Stomach smooth muscle (tissue), 2 donors: ENCODE measurements around the gene TEP1.
"Not testable (repeated sequence)": the region's sequence is repeated elsewhere in the genome, so short reads cannot be mapped to it uniquely, and the experiment has no call there.

Experiments
- H3K27ac ChIP-seq: one replicate; pipeline ENCODE4 v1.7.0; 2013; ENCODE audit warnings: mild to moderate bottlenecking, low read length, inconsistent platforms
- H3K27me3 ChIP-seq, 2 donors: one replicate each; pipeline ENCODE4 v1.7.0; 2013; ENCODE audit warnings: low read length in 2 of 2; ENCODE audit not compliant: insufficient read depth in 2 of 2, control insufficient read depth in 1 of 2
- H3K36me3 ChIP-seq, 2 donors: one replicate each; pipeline ENCODE4 v1.7.0; 2013; ENCODE audit warnings: low read length in 2 of 2; ENCODE audit not compliant: control insufficient read depth in 2 of 2, insufficient read depth in 2 of 2
- H3K4me1 ChIP-seq: one replicate; pipeline ENCODE4 v1.7.0; 2013; ENCODE audit warnings: low read length; ENCODE audit not compliant: control insufficient read depth, insufficient read depth
- H3K4me3 ChIP-seq, 2 donors: one replicate each; pipeline ENCODE4 v1.7.0; 2013; ENCODE audit warnings: low read length in 2 of 2
- H3K9ac ChIP-seq, 2 donors: one replicate each; pipeline ENCODE4 v1.7.0; 2013; ENCODE audit warnings: low read length in 2 of 2, mild to moderate bottlenecking in 1 of 2
- H3K9me3 ChIP-seq, 2 donors: one replicate each; pipeline ENCODE4 v1.7.0; 2013; ENCODE audit warnings: low read length in 2 of 2; ENCODE audit not compliant: control insufficient read depth in 2 of 2
- donor health status: healthy.
- donor health status: Pancreatic carcinoma.

Gene TEP1

DNA sequence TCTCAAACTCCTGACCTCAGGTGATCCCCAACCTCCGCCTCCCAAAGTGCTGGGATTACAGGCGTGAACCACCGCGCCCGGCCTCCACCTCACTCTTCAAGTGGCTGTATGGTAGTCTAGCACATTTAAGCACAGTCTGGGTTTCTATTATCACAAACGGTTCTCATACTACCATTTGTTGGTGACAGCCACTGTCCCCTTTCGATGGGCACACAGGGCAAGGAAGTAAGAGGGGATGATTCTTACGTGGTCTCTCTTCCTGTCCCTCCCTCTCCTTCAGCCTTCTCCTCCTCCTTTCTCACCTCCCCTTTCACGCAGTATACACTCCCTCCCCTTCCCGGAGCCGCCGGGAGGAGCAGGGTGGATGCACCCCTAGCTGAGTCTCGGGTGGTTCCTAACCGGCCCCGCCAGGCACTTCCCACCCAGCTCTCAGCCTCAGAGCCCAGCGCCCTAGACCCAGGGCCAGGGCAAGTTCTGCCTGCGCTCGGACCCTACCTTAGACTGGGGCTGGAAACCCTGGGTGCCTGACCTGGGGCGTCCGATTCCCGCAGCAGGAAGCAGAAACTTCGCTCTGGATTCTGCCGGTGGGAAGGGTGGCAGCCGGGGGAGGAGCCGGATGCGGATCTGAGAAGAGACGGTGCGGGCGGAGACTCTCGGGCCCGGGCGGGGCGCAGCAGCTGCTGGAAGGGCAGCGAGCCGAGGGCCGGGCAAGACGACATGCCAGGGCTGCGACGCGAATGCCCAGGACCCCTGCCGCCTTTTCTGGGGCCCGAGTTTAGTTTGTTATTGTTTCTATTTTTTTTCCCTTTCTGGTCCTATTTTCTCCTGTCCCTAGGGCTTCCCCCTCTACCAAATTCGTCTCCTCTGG lies at the start of gene TEP1:
TSS of gene TEP1 (minus strand) at position 626 of the 868 bp plus-strand sequence. CDS start 5,062 bp downstream, outside the sequence.
- peak within 1 kb of the TSS; percentile 85 to 97 for H3K9ac ChIP-seq
- peak within 1 kb of the TSS; percentile 82 to 96 for H3K4me3 ChIP-seq
- H3K36me3 ChIP-seq: peaks cover 2 to 3% of the 10 kb centered on the region in 2 donors
- peaks cover 15% of the 10 kb centered on the region for H3K4me1 ChIP-seq
- peak within 1 kb of the TSS; percentile 96 for H3K27ac ChIP-seq
- H3K9me3 ChIP-seq: no peaks in the 10 kb centered on the region
- H3K27me3 ChIP-seq: no peaks in the 10 kb centered on the region

GRCh38 chr14:20461225-20462141 lies 48.2 kb upstream of the TEP1 start, which contains the start of gene PIP4P1:
PIP4P1 (minus strand) TSS chr14:20461434; CDS start chr14:20461325, 109 bp downstream.
- Histone ChIP-seq H3K4me1 (peaks cover 28% of the 10 kb centered on the region), H3K9me3 (no peaks in the 10 kb centered on the region), H3K27me3 (no peaks in the 10 kb centered on the region)

DNA sequence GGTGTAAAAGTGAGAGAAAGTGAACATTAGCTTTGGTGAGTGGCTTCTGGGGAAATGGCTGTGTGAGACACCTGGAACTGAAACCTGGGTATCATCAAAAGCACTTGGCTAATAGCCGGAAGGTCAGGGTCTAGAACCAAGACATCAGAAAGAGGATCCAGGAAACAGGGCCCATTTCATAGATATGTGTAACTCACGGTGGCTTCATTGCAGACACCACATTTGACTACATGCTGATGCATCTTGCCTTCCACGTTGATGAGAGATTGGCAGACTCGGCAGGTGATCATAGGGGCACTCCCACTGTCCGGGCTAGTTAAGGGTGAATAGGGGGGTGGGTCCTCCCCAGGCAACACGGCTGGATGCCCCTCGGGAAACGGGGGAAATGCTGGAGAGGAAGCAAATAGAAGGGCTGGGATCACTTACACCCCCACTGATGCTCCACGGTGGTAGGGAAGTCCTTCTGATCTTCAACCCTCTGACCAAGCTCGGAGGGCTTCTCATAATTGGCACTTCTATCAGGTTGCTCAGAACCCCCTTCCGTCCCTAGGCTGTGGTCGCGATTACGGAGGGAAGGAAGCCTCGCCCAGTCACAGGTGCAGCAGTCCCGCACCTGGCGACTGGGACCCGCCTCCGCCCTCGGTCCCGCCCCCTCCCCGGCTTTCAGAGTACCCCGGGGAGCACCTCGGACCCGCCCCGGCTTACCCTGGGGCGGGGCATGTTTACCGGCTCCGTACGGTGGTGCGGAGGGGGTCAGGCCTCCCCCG lies 47.3 kb upstream of the TEP1 start:
- H3K9me3 ChIP-seq: no peaks in the 10 kb centered on the region

More at GRCh38 chr14:20461225-20462141, 48.2 kb upstream of the TEP1 start, which contains the start of gene PIP4P1:
- peak within 1 kb of the TSS; percentile 86 to 90 for H3K9ac ChIP-seq
- peaks cover 26 to 27% of the 10 kb centered on the region in 2 donors for H3K36me3 ChIP-seq
- H3K4me3 ChIP-seq: peak within 1 kb of the TSS; percentile 91 to 94
- peak within 1 kb of the TSS; percentile 90 for H3K27ac ChIP-seq

GRCh38 chr14:20458031-20458789 lies 44.9 kb upstream of the TEP1 start:
- Histone ChIP-seq H3K9me3 (no peaks in the 10 kb centered on the region), H3K27ac (no peak overlapping the region), H3K4me1 (peaks cover 46% of the 10 kb centered on the region), H3K36me3 (peaks cover 26 to 27% of the 10 kb centered on the region in 2 donors), H3K4me3 (no peak overlapping the region), H3K27me3 (no peaks in the 10 kb centered on the region), H3K9ac (no peak overlapping the region)

More for the DNA sequence above, 47.3 kb upstream of the TEP1 start:
- Histone ChIP-seq H3K27me3 (no peaks in the 10 kb centered on the region), H3K9ac (peak overlapping the region; percentile 86 to 90), H3K4me1 (peaks cover 33% of the 10 kb centered on the region), H3K36me3 (peaks cover 26 to 27% of the 10 kb centered on the region in 2 donors), H3K4me3 (peak overlapping the region; percentile 91 to 94), H3K27ac (peak overlapping the region; percentile 90)

DNA sequence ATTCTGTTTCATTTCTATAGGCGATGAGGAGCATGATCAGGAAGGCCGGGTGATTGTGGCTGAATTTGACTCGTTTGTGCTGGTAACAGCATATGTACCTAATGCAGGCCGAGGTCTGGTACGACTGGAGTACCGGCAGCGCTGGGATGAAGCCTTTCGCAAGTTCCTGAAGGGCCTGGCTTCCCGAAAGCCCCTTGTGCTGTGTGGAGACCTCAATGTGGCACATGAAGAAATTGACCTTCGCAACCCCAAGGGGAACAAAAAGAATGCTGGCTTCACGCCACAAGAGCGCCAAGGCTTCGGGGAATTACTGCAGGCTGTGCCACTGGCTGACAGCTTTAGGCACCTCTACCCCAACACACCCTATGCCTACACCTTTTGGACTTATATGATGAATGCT lies 43.7 kb upstream of the TEP1 start:
- no peak overlapping the region for H3K4me3 ChIP-seq
- no peaks in the 10 kb centered on the region for H3K9me3 ChIP-seq
- peaks cover 30 to 31% of the 10 kb centered on the region in 2 donors for H3K36me3 ChIP-seq
- peaks cover 45% of the 10 kb centered on the region for H3K4me1 ChIP-seq
- no peak overlapping the region for H3K27ac ChIP-seq
- H3K27me3 ChIP-seq: no peaks in the 10 kb centered on the region
- no peak overlapping the region for H3K9ac ChIP-seq

DNA sequence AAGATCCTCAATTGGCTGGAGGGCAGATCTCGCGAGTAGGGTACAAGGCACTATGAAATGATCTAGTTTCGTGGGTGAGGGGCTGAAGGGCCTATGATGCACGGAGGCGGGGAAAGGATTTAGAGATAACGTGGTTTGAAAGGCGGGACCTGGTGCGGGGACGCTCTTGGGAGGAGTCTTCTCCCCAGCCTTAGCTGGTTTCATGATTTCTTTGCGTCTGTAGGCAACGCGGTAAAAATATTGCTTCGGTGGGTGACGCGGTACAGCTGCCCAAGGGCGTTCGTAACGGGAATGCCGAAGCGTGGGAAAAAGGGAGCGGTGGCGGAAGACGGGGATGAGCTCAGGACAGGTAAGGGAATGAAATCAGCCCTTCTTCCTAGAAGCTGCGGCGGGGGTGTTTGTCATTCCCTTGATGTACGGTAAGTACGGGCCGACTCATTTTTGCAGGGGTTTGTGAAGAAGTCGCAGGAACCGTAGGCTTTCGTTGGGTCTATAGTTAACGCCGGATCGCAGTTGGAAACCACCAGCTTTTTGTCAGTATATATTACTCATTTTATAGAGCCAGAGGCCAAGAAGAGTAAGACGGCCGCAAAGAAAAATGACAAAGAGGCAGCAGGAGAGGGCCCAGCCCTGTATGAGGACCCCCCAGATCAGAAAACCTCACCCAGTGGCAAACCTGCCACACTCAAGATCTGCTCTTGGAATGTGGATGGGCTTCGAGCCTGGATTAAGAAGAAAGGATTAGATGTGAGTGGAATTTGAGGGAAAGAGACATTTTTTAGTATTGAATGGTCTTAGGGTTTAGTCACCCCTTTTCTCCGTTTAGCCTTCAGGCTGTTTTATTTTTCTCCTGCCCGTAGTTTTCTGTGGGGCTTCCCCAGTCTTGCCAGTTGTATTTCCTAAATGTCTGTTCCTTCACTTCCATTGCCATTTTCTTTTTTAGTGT lies 42.3 kb upstream of the TEP1 start:
- no peaks in the 10 kb centered on the region for H3K9me3 ChIP-seq
- H3K9ac ChIP-seq: peak overlapping the region; percentile 95 to 97
- peak overlapping the region; percentile 94 for H3K27ac ChIP-seq
- peak overlapping the region; percentile 97 to 98 for H3K4me3 ChIP-seq
- H3K36me3 ChIP-seq: peaks cover 33 to 34% of the 10 kb centered on the region in 2 donors
- H3K27me3 ChIP-seq: no peaks in the 10 kb centered on the region
- peaks cover 39% of the 10 kb centered on the region for H3K4me1 ChIP-seq

DNA sequence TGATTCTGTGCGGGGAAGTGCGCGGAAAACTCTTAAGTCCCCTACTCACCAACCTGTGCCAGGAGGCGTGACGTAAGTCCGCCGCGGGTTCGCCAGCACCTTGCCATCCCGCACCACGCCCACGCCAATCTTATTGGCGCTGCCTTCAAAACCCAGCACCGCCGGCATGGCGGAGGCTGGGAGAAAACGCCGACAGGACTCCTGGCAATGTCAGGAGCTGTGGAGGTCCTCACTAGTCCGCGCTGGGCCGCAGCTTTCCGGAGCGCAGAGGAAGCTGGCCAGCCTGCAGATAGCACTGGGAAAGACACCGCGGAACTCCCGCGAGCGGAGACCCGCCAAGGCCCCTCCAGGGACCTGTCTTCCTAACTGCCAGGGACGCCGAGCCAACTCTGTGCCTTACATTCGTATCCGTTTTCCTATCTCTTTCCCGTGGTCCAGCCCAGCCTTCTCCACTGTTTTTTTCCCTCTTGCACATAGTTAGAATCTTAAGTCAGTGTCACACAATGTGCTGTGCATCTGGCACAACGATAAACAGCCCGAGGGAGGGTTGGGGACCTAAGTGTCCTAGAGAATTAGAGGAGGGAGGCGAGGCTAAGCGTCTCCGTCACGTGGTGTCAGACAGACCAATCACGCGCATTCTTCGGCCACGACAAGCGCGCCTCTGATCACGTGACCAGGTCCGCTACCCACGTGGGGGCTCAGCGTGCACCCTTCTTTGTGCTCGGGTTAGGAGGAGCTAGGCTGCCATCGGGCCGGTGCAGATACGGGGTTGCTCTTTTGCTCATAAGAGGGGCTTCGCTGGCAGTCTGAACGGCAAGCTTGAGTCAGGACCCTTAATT lies 41.4 kb upstream of the TEP1 start, which contains the start of the genes APEX1 and OSGEP:
TSS of gene APEX1 (plus strand) at position 711 of the 839 bp plus-strand sequence. CDS start 420 bp downstream, outside the sequence.
TSS of gene OSGEP (minus strand) at position 297 of the 839 bp plus-strand sequence. CDS start at position 168, 129 bp downstream.
- no peaks in the 10 kb centered on the region for H3K27me3 ChIP-seq
- peak within 1 kb of the TSS; percentile 94 for H3K27ac ChIP-seq
- peak within 1 kb of the TSS; percentile 95 to 97 for H3K9ac ChIP-seq
- H3K4me1 ChIP-seq: peaks cover 30% of the 10 kb centered on the region
- peaks cover 38 to 42% of the 10 kb centered on the region in 2 donors for H3K36me3 ChIP-seq
- H3K4me3 ChIP-seq: peak within 1 kb of the TSS; percentile 97 to 98
- H3K9me3 ChIP-seq: no peaks in the 10 kb centered on the region

- H3K9ac ChIP-seq, H3K27ac ChIP-seq, H3K4me3 ChIP-seq, H3K9me3 ChIP-seq, H3K27me3 ChIP-seq: not testable (repeated sequence)
- Histone ChIP-seq H3K36me3 (peaks cover 39 to 42% of the 10 kb centered on the region in 2 donors), H3K4me1 (peaks cover 17% of the 10 kb centered on the region)
Observed at GRCh38 chr14:20452831-20453230, 39.5 kb upstream of the TEP1 start.
